Natural killer cell (primary cell): ENCODE measurements around the gene CCDC57. TPM values are rescaled to one million over a fixed set of nuclear protein-coding genes. Genes with fewer than 3 reads are reported as not detected.

ENCODE experiments used
- ATAC-seq, 3 donors: fragments of 150-1000 bp in 2 of 3; fragments of 200-7000 bp in 1 of 3; cut with Tn5 transposase; 1 replicate in 1 of 3; 2 replicates in 2 of 3; pipeline ENCODE4 v1.10.0; 2021; ENCODE audit warnings: mild to moderate bottlenecking in 2 of 3, moderate library complexity in 2 of 3
- DNase-seq, 2 donors: peaks; one replicate each; pipeline versions ENCODE4 v3.0.0 to v3.0.0-alpha.2; 2013 to 2021; ENCODE audit warnings: mixed read lengths in 1 of 2
- H3K27ac ChIP-seq: one replicate; pipeline ENCODE4 v1.5.1; 2013; ENCODE audit warnings: mild to moderate bottlenecking, low read length
- H3K27me3 ChIP-seq: one replicate; pipeline ENCODE4 v1.6.1; 2013; ENCODE audit warnings: low read length; ENCODE audit not compliant: control insufficient read depth, insufficient read depth
- H3K36me3 ChIP-seq: one replicate; pipeline ENCODE4 v1.6.1; 2013; ENCODE audit warnings: low read length; ENCODE audit not compliant: control insufficient read depth, insufficient read depth
- H3K4me1 ChIP-seq: one replicate; pipeline ENCODE4 v1.6.1; 2013; ENCODE audit warnings: low read length; ENCODE audit not compliant: control insufficient read depth, insufficient read depth
- H3K4me3 ChIP-seq: one replicate; pipeline ENCODE4 v1.5.1; 2013; ENCODE audit warnings: low read length
- H3K9me3 ChIP-seq: one replicate; pipeline ENCODE4 v1.6.1; 2013; ENCODE audit warnings: low read length; ENCODE audit not compliant: control insufficient read depth, insufficient read depth
- H3K27ac Mint-ChIP-seq, 2 donors: one replicate each; pipeline ENCODE4 v1.8.0; 2022; ENCODE audit warnings: mild to moderate bottlenecking in 2 of 2, mixed read lengths in 2 of 2, moderate library complexity in 1 of 2
- H3K27me3 Mint-ChIP-seq, 2 donors: one replicate each; pipeline ENCODE4 v1.8.0; 2022; ENCODE audit warnings: low read depth in 2 of 2, mixed read lengths in 2 of 2
- H3K36me3 Mint-ChIP-seq: one replicate; pipeline ENCODE4 v1.8.0; 2022; ENCODE audit warnings: mixed read lengths
- H3K4me1 Mint-ChIP-seq, 2 donors: one replicate each; pipeline ENCODE4 v1.8.0; 2022; ENCODE audit warnings: mixed read lengths in 2 of 2
- H3K4me3 Mint-ChIP-seq: one replicate; pipeline ENCODE4 v1.8.0; 2022; ENCODE audit warnings: mild to moderate bottlenecking, moderate library complexity, mixed read lengths
- H3K9me3 Mint-ChIP-seq, 2 donors: one replicate each; pipeline ENCODE4 v1.8.0; 2022; ENCODE audit warnings: mixed read lengths in 2 of 2
- WGBS: methylation state at CpG from one replicate; pipeline ENCODE4 v1.1.7; 2013; ENCODE audit warnings: missing lambda C conversion rate; ENCODE audit not compliant: insufficient coverage; 5-methylcytosine and 5-hydroxymethylcytosine counted together
- intact Hi-C: fragments of 100-400 bp; cut with micrococcal nuclease; formaldehyde crosslinking; loops from one replicate; pipeline ENCODE4 v1.14.2; 2022
- total RNA-seq, 4 donors: library from RNA; stranded (reverse); fragments of 120-200 nt in 1 of 4; gene quantifications; one replicate each; pipeline versions ENCODE4 v1.2.3 to v1.2.4, GENCODE V29; 2013 to 2022
- TF ChIP-seq, protein P1 (sequence below): fragments of 200-600 bp; IDR thresholded peaks from one replicate; pipeline ENCODE4 v1.8.0; 2022; ENCODE audit warnings: antibody characterized with exemption

The CCDC57 gene
- total RNA-seq, 3 donors from 2014 or later (not counting 1 experiment from before 2014, with no cell fraction given): 69.7 to 79.2 (median 75.1) TPM

DNA sequence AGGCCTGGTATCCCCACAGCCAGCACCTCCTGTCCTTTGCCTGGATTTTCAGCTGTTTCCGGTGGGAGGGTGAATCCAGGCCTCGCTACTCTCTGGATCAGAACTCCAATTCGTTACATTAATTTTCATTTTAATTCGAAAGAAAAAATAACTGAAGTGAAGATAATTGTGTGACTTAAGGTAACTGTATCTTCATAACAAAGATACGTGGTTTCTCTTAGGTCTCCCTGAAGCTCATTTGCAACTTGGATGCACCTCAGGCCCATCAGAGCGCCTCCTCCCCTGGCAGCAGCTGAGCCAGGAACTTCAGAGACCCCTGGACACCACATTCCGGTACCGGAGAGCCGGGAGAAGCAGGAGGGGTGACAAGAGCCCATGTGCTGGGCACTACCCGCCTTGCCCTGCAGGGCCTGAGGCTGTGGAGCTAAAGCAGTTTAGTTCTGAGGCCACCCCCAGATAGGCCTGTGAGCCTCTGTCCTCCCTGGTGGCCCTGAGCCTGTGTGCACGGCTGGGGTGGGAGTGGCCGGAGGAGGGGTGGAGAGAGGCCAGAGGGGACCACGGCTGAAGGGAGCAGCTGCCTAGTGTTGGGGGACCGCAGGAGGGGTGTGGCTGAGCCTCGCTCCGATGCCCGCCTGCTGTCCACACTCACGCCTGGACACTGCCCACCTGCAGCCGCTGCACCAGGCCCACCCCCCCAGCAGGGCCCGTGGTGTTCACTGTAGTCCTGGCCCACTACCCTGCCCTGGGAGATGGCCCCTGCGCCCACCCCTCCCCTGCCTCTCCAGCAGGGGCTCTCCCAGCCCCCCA is 135.7 kb downstream of the CCDC57 start:
- WGBS: 93% methylated on average over 21 of the region's 21 CpGs
- Mint-ChIP-seq H3K27me3 (no peaks in the 10 kb centered on the region), H3K4me1 (no peaks in the 10 kb centered on the region), H3K27ac (no peak overlapping the region), H3K36me3 (no peaks in the 10 kb centered on the region), H3K4me3 (no peak overlapping the region), H3K9me3 (no peaks in the 10 kb centered on the region)
- no peaks in the 10 kb centered on the region for H3K27me3 ChIP-seq
- ATAC-seq (peak in 1 of 3 donors; percentile 11), DNase-seq (no peak)
- no peak overlapping the region for H3K27ac ChIP-seq
- H3K9me3 ChIP-seq: no peaks in the 10 kb centered on the region
- intact Hi-C loops: no loop called here
- peaks cover 14% of the 10 kb centered on the region for H3K36me3 ChIP-seq
- no peaks in the 10 kb centered on the region for H3K4me1 ChIP-seq
- TF ChIP-seq, protein P1, sequence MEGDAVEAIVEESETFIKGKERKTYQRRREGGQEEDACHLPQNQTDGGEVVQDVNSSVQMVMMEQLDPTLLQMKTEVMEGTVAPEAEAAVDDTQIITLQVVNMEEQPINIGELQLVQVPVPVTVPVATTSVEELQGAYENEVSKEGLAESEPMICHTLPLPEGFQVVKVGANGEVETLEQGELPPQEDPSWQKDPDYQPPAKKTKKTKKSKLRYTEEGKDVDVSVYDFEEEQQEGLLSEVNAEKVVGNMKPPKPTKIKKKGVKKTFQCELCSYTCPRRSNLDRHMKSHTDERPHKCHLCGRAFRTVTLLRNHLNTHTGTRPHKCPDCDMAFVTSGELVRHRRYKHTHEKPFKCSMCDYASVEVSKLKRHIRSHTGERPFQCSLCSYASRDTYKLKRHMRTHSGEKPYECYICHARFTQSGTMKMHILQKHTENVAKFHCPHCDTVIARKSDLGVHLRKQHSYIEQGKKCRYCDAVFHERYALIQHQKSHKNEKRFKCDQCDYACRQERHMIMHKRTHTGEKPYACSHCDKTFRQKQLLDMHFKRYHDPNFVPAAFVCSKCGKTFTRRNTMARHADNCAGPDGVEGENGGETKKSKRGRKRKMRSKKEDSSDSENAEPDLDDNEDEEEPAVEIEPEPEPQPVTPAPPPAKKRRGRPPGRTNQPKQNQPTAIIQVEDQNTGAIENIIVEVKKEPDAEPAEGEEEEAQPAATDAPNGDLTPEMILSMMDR: no peak
- H3K4me3 ChIP-seq: no peak overlapping the region

DNA sequence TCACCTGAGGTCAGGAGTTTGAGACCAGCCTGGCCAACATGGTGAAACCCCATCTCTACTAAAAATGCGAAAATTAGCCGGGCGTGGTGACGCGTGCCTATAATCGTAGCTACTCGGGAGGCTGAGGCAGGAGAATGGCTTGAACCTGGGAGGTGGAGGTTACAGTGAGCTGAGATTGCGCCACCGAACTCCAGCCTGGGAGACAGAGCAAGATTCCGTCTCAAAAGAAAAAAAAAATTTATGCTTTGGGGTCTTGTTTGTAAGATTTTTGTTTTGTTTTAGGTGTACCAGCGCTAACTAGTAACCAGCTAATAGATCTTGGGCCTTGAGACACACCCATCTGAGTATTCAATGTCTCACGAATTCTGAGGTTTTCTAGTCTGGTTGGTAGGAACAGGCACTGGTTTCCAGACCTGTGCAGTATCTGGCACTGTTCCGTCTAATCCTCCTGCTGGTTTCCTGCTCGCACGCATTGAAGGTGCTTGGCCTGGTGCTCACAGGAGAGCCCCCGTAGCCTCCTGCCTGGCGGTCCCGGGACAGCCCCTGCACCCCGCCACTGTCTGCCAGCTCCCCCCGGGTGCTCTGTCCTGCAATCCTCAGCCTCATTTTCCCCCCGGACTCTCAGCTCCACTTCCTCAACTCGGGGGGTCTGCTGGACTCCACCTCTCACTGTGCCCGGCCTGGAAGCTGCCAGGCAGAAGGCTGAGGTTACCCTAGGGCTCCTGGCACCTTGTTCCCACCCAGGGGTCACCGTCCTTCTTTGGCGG is 136.4 kb downstream of the CCDC57 start:
- H3K27me3 ChIP-seq: no peaks in the 10 kb centered on the region
- no peak for ATAC-seq
- Mint-ChIP-seq H3K9me3 (no peaks in the 10 kb centered on the region), H3K27ac (no peak overlapping the region), H3K4me1 (no peaks in the 10 kb centered on the region), H3K36me3 (no peaks in the 10 kb centered on the region), H3K27me3 (no peaks in the 10 kb centered on the region), H3K4me3 (no peak overlapping the region)
- no peaks in the 10 kb centered on the region for H3K4me1 ChIP-seq
- no peaks in the 10 kb centered on the region for H3K9me3 ChIP-seq
- no peak for DNase-seq
- H3K36me3 ChIP-seq: peaks cover 13% of the 10 kb centered on the region
- intact Hi-C loops: no loop called here
- H3K27ac ChIP-seq: no peak overlapping the region
- H3K4me3 ChIP-seq: no peak overlapping the region
- whole genome bisulfite sequencing: 87% methylated on average over 25 of the region's 25 CpGs
- TF ChIP-seq, protein P1: no peak

DNA sequence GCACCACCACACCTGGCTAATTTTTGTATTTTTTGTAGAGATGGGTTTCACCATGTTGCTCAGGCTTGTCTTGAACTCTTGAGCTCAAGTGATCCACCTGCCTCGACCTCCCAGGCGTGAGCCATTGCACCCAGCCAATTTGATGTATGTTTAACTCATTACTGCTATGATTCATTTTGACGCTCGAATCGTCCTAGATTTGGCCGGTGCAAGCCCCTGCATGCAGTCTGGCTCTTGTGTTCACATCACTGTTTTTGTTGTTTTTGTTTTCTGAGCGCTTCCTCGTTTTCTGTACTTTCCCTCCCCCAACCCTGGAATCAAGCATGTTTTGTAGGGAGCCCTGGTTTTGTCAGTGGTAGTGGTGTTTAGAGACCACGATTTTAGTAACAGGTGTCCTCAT is 139.2 kb downstream of the CCDC57 start:
- intact Hi-C loops: no loop called here
- Mint-ChIP-seq H3K4me1 (no peaks in the 10 kb centered on the region), H3K9me3 (no peaks in the 10 kb centered on the region), H3K4me3 (no peak overlapping the region), H3K36me3 (no peaks in the 10 kb centered on the region), H3K27ac (no peak overlapping the region), H3K27me3 (no peaks in the 10 kb centered on the region)
- H3K4me1 ChIP-seq: no peaks in the 10 kb centered on the region
- no peaks in the 10 kb centered on the region for H3K9me3 ChIP-seq
- no peak for ATAC-seq
- H3K4me3 ChIP-seq: no peak overlapping the region
- no peaks in the 10 kb centered on the region for H3K27me3 ChIP-seq
- H3K27ac ChIP-seq: no peak overlapping the region
- WGBS: 93% methylated on average over 7 of the region's 9 CpGs
- TF ChIP-seq, protein P1: no peak
- no peaks in the 10 kb centered on the region for H3K36me3 ChIP-seq
- DNase-seq: no peak
